SK-N-SH treated with all-trans-retinoic acid at 6 μM for 48 hours (cell line): Measurements from ENCODE around the gene SLC2A11.
"Not testable (repeated sequence)": the region's sequence is repeated elsewhere in the genome, so short reads cannot be mapped to it uniquely, and the experiment has no call there.

ENCODE experiments used
- ATAC-seq: fragments of 200-7000 bp; cut with Tn5 transposase; 3 replicates; pipeline ENCODE4 v1.9.1; 2020; ENCODE audit warnings: mild to moderate bottlenecking, moderate library complexity
- ARNTL ChIP-seq: fragments of 450-650 bp; formaldehyde crosslinking; IDR thresholded peaks from 2 replicates; pipeline ENCODE4 v1.5.0; 2020; ENCODE audit warnings: low read depth, mild to moderate bottlenecking, moderate library complexity, borderline replicate concordance
- BACH2 ChIP-seq: fragments of 250-450 bp; sonication (Bioruptor Pico); IDR thresholded peaks from 2 replicates; pipeline ENCODE4 v1.9.0; 2021; ENCODE audit warnings: mild to moderate bottlenecking, borderline replicate concordance
- CREB5 ChIP-seq: fragments of 250-450 bp; sonication (Bioruptor Pico); IDR thresholded peaks from 2 replicates; pipeline ENCODE4 v1.5.1; 2020; ENCODE audit warnings: low read depth, mild to moderate bottlenecking, moderate library complexity
- CSDC2 ChIP-seq: fragments of 250-450 bp; sonication (Bioruptor Pico); IDR thresholded peaks from 2 replicates; pipeline ENCODE4 v1.5.0; 2020; ENCODE audit warnings: mild to moderate bottlenecking, moderate library complexity
- CSRNP3 ChIP-seq: fragments of 250-450 bp; sonication (Bioruptor Pico); IDR thresholded peaks from 2 replicates; pipeline ENCODE4 v1.5.1; 2021; ENCODE audit warnings: mild to moderate bottlenecking, moderate library complexity
- ISL1 ChIP-seq: fragments of 250-450 bp; sonication (Bioruptor Pico); IDR thresholded peaks from 2 replicates; pipeline ENCODE4 v2.1.2; 2022; ENCODE audit warnings: mild to moderate bottlenecking, moderate library complexity
- OSR1 ChIP-seq: fragments of 250-450 bp; sonication (Bioruptor Pico); IDR thresholded peaks from 2 replicates; pipeline ENCODE4 v1.8.0; 2022; ENCODE audit warnings: moderate library complexity, mild to moderate bottlenecking, inconsistent platforms
- POU6F1 ChIP-seq: fragments of 250-450 bp; sonication (Bioruptor Pico); IDR thresholded peaks from 2 replicates; pipeline ENCODE4 v1.8.0; 2021; ENCODE audit warnings: low read depth, mild to moderate bottlenecking, moderate library complexity, borderline replicate concordance
- SNAI2 ChIP-seq: fragments of 250-450 bp; sonication (Bioruptor Pico); IDR thresholded peaks from 2 replicates; pipeline ENCODE4 v1.5.0; 2020; ENCODE audit warnings: mild to moderate bottlenecking, moderate library complexity
- TSHZ2 ChIP-seq: fragments of 250-450 bp; sonication (Bioruptor Pico); IDR thresholded peaks from 2 replicates; pipeline ENCODE4 v1.5.0; 2020; ENCODE audit warnings: mild to moderate bottlenecking, moderate library complexity
- ZFP30 ChIP-seq: fragments of 450-650 bp; formaldehyde crosslinking; IDR thresholded peaks from 2 replicates; pipeline ENCODE4 v1.5.0; 2022; ENCODE audit warnings: mild to moderate bottlenecking, moderate library complexity
- ZNF565 ChIP-seq: fragments of 450-650 bp; formaldehyde crosslinking; conservative IDR thresholded peaks from 2 replicates; pipeline ENCODE4 v1.5.0; 2020; ENCODE audit warnings: low read depth, mild to moderate bottlenecking, moderate library complexity
- ZNF70 ChIP-seq: fragments of 450-650 bp; formaldehyde crosslinking; IDR thresholded peaks from 2 replicates; pipeline ENCODE4 v1.5.0; 2020; ENCODE audit warnings: mild to moderate bottlenecking, moderate library complexity
- ZNF8 ChIP-seq: fragments of 450-650 bp; formaldehyde crosslinking; IDR thresholded peaks from 2 replicates; pipeline ENCODE4 v1.5.0; 2020; ENCODE audit warnings: mild to moderate bottlenecking, moderate library complexity
- TF ChIP-seq, protein P1 (sequence below): fragments of 250-450 bp; sonication (Bioruptor Pico); IDR thresholded peaks from 2 replicates; pipeline ENCODE4 v1.8.0; 2020; ENCODE audit warnings: mild to moderate bottlenecking, moderate library complexity, borderline replicate concordance

SLC2A11 gene

DNA sequence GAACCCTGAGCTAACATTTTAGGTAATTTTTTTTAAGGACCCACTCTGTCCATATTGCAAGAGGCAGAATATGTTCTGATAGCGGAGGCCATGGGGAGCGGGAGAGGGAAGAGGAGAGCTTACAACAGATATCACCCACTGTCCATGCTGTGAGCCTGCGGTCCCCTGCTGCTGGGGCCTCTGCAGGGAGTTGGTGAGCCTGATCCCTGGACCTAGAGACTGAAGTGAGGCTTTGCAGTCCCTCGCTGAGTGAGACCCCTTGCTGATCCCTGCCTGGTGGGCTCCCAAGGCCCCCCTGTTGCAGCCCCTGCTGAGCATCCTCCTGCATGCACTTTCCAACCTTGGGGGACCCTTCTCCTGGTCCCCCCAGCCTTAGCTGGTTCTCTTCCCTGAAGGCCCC lies 49.0 kb downstream of the SLC2A11 start:
- TF ChIP-seq CSDC2 (CRISPR knock-in tag) (no peak), SNAI2 (no peak), ZNF70 (CRISPR knock-in tag) (no peak), ZNF8 (CRISPR knock-in tag) (no peak), ISL1 (CRISPR knock-in tag) (no peak), CREB5 (CRISPR knock-in tag) (no peak), TSHZ2 (CRISPR knock-in tag) (no peak), OSR1 (no peak), ZFP30 (no peak), ARNTL (CRISPR knock-in tag) (no peak)
- TF ChIP-seq, protein P1, sequence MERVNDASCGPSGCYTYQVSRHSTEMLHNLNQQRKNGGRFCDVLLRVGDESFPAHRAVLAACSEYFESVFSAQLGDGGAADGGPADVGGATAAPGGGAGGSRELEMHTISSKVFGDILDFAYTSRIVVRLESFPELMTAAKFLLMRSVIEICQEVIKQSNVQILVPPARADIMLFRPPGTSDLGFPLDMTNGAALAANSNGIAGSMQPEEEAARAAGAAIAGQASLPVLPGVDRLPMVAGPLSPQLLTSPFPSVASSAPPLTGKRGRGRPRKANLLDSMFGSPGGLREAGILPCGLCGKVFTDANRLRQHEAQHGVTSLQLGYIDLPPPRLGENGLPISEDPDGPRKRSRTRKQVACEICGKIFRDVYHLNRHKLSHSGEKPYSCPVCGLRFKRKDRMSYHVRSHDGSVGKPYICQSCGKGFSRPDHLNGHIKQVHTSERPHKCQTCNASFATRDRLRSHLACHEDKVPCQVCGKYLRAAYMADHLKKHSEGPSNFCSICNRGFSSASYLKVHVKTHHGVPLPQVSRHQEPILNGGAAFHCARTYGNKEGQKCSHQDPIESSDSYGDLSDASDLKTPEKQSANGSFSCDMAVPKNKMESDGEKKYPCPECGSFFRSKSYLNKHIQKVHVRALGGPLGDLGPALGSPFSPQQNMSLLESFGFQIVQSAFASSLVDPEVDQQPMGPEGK (CRISPR knock-in tag), result no peak
- no peak for ATAC-seq

GRCh38 chr22:23907423-23907822 lies 49.7 kb downstream of the SLC2A11 start:
- not testable (repeated sequence) for ATAC-seq

GRCh38 chr22:23908587-23909205 lies 51.0 kb downstream of the SLC2A11 start:
- no peak for ATAC-seq
- no peak for TF ChIP-seq ARNTL (CRISPR knock-in tag)
- no peak for TF ChIP-seq BACH2 (CRISPR knock-in tag)
- TF ChIP-seq CREB5 (CRISPR knock-in tag), result no peak
- no peak for TF ChIP-seq ZNF565
- TF ChIP-seq SNAI2, result no peak
- no peak for TF ChIP-seq CSRNP3
- no peak for TF ChIP-seq OSR1

DNA sequence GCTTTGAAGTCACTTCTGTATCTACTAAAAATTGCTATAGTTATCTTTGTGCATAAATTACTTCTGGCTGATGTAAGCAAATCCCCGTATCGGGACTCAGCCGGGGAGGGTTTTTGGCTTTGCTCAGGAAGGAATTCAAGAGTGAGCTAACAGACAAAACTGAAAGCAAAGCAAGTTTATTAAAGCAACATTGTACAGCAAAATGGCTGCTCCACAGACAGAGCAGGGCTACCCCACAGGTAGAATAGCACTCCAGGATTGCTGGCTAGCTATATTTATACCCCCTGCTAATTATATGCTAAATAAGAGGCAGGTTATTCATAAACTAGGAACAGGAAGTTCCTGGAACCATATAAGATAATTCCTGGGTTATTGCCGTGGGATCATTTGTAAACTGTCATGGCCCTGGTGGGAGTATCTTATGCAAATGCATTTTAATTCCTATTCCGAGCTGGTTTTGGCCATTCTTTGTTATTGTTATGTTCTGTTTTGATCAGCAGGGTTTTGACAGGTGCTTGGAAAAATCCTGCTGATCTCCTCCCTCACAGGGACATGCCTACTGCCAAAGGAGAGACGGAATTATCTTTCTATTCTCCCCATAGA lies 51.7 kb downstream of the SLC2A11 start:
- no peak for TF ChIP-seq POU6F1
- no peak for ATAC-seq
